Karpas-422 (cell line): ENCODE results near the gene SLC27A1. TPM values are rescaled to one million over a fixed set of nuclear protein-coding genes. Genes with fewer than 3 reads are reported as not detected.
"Not testable (repeated sequence)": the region's sequence is repeated elsewhere in the genome, so short reads cannot be mapped to it uniquely, and the experiment has no call there.

Experiments used
- DNase-seq: peaks from one replicate; pipeline ENCODE4 v3.0.0-alpha.2; 2015
- H2AFZ ChIP-seq: fragments of 200-600 bp; sonication (generic); 2 replicates; pipeline ENCODE4 v1.6.1; 2014; ENCODE audit warnings: antibody characterized with exemption, low read length, mixed read lengths
- H3K27ac ChIP-seq: fragments of 200-600 bp; sonication (generic); 2 replicates; pipeline ENCODE4 v1.5.1; 2014; ENCODE audit warnings: mild to moderate bottlenecking, low read length, moderate library complexity
- H3K27me3 ChIP-seq: fragments of 200-600 bp; sonication (generic); 2 replicates; pipeline ENCODE4 v1.6.1; 2014; ENCODE audit warnings: low read length, mixed read lengths
- H3K36me3 ChIP-seq: fragments of 200-600 bp; sonication (generic); 2 replicates; pipeline ENCODE4 v1.6.1; 2014; ENCODE audit warnings: low read length, mixed read lengths; ENCODE audit not compliant: insufficient read depth
- H3K4me1 ChIP-seq: fragments of 200-600 bp; sonication (generic); 2 replicates; pipeline ENCODE4 v1.6.1; 2014; ENCODE audit warnings: mild to moderate bottlenecking, low read length, mixed read lengths
- H3K4me2 ChIP-seq: fragments of 200-600 bp; sonication (generic); 2 replicates; pipeline ENCODE4 v1.6.1; 2014; ENCODE audit warnings: low read length, low read depth, mild to moderate bottlenecking; ENCODE audit not compliant: poor library complexity, severe bottlenecking
- H3K4me3 ChIP-seq: fragments of 200-600 bp; sonication (generic); 2 replicates; pipeline ENCODE4 v1.5.1; 2014; ENCODE audit warnings: mild to moderate bottlenecking, antibody characterized with exemption, low read length, mixed read lengths
- H3K79me2 ChIP-seq: fragments of 200-600 bp; sonication (generic); 2 replicates; pipeline ENCODE4 v1.6.1; 2014; ENCODE audit warnings: mild to moderate bottlenecking, low read length, mixed read lengths
- H3K9ac ChIP-seq: fragments of 200-600 bp; sonication (generic); 2 replicates; pipeline ENCODE4 v1.6.0; 2014; ENCODE audit warnings: low read length
- H3K9me2 ChIP-seq: fragments of 200-600 bp; sonication (generic), shearing (Covaris generic); replicated peaks from 2 replicates; pipeline ENCODE4 v1.6.0; 2014; ENCODE audit warnings: mild to moderate bottlenecking, low read length, moderate library complexity; ENCODE audit not compliant: insufficient read depth
- H3K9me3 ChIP-seq: fragments of 300-700, 200-600 bp; sonication (generic); 2 replicates; pipeline ENCODE4 v1.6.1; 2014; ENCODE audit warnings: low read length, mixed read lengths
- H4K20me1 ChIP-seq: fragments of 200-600 bp; sonication (generic); 2 replicates; pipeline ENCODE4 v1.6.1; 2014; ENCODE audit warnings: mild to moderate bottlenecking, antibody characterized with exemption, low read length, low read depth; ENCODE audit not compliant: insufficient read depth
- total RNA-seq: library from RNA; depleted of rRNA; stranded (reverse); fragments of >200 nt; shearing (Covaris generic); gene quantifications from 2 replicates; pipeline ENCODE4 v1.2.3, GENCODE V29; 2014; ENCODE audit warnings: low replicate concordance

Gene SLC27A1
- total RNA-seq, 1 experiment from 2014 or later, result 4.0 TPM

GRCh38 chr19:17467471-17468301 is 2.6 kb upstream of the SLC27A1 start:
- Histone ChIP-seq H3K79me2 (no peaks in the 10 kb centered on the region), H3K4me1 (peaks cover 20% of the 10 kb centered on the region), H3K36me3 (no peaks in the 10 kb centered on the region), H3K9me2 (no peaks in the 10 kb centered on the region), H3K9me3 (no peaks in the 10 kb centered on the region), H4K20me1 (no peaks in the 10 kb centered on the region), H3K27ac (no peak overlapping the region), H3K9ac (no peak overlapping the region), H3K27me3 (no peaks in the 10 kb centered on the region), H3K4me3 (no peak overlapping the region), H2AFZ (no peak overlapping the region), H3K4me2 (no peak overlapping the region)
- DNase-seq, result no peak

GRCh38 chr19:17468302-17469091 is 1.8 kb upstream of the SLC27A1 start:
- Histone ChIP-seq H3K9ac (0 out of 2 replicates have a peak overlapping the region, but pooled peaks have one; percentile 52), H3K79me2 (no peaks in the 10 kb centered on the region), H3K4me2 (peak overlapping the region; percentile 73), H4K20me1 (no peaks in the 10 kb centered on the region), H3K27ac (no peak overlapping the region), H3K9me3 (no peaks in the 10 kb centered on the region), H3K27me3 (no peaks in the 10 kb centered on the region), H3K9me2 (no peaks in the 10 kb centered on the region), H2AFZ (no peak overlapping the region), H3K4me1 (peaks cover 20% of the 10 kb centered on the region), H3K4me3 (no peak overlapping the region), H3K36me3 (no peaks in the 10 kb centered on the region)
- no peak for DNase-seq

- no peaks in the 10 kb centered on the region for H3K9me3 ChIP-seq
- no peaks in the 10 kb centered on the region for H3K9me2 ChIP-seq
- peak overlapping the region; percentile 73 for H3K4me2 ChIP-seq
- no peaks in the 10 kb centered on the region for H3K36me3 ChIP-seq
- H3K27ac ChIP-seq, result no peak overlapping the region
- no peaks in the 10 kb centered on the region for H4K20me1 ChIP-seq
- peaks cover 20% of the 10 kb centered on the region for H3K4me1 ChIP-seq
- H3K79me2 ChIP-seq, result no peaks in the 10 kb centered on the region
- H3K27me3 ChIP-seq, result no peaks in the 10 kb centered on the region
- H3K4me3 ChIP-seq, result peak overlapping the region; percentile 88; the same call in 1 of the 2 replicates
- no peak for DNase-seq
- H2AFZ ChIP-seq, result no peak overlapping the region; the same call in 1 of the 2 replicates
- H3K9ac ChIP-seq, result peak overlapping the region; percentile 52
Measured at GRCh38 chr19:17469092-17469480, 1.2 kb upstream of the SLC27A1 start.

- peak overlapping the region; percentile 73 for H3K4me2 ChIP-seq
- peak; percentile 97 for DNase-seq
Measured at GRCh38 chr19:17469481-17470067, 750 bp upstream of the SLC27A1 start.

DNA sequence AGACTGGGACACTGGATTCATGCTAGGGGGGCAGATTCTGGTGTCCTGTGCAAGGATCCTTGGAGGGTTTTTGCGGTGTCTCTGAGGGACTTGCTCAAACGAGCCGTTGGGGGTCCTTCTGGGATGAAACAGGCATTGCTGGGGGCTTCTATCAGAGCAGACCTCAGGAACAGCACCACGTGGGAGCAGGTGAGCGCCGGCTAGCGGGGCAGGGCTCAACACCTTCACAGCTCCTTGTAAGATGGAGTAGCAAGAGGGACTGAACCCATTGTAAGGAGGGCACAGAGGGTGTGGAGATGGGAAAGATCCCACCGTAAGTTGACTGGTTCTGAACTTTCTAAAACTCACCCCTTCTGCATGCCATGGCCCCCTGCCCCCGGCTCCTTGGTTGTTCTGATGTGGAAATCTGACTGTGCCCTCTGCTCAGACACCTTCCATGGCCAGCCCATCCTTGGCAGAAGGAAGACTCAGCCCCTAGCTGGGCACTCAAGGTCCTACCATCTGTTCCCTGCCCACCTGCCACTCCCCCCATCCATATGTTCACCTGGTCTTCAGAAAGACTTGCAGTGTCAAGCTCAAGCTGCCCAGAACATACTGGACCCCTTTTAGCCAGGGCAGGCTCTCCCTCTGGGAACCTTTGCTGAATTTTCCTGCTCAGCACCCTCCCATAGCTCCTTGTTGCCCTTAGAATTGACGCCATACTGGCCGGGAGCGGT is 1.2 kb downstream of the SLC27A1 start:
- no peak overlapping the region for H3K27ac ChIP-seq
- H3K4me1 ChIP-seq, result peaks cover 20% of the 10 kb centered on the region
- H3K9ac ChIP-seq, result peak overlapping the region; percentile 82
- H3K79me2 ChIP-seq, result no peaks in the 10 kb centered on the region
- DNase-seq, result no peak
- no peak overlapping the region for H2AFZ ChIP-seq
- H3K9me3 ChIP-seq, result no peaks in the 10 kb centered on the region
- peak overlapping the region; percentile 88; the same call in 1 of the 2 replicates for H3K4me3 ChIP-seq
- no peaks in the 10 kb centered on the region for H3K27me3 ChIP-seq
- no peaks in the 10 kb centered on the region for H3K36me3 ChIP-seq
- H3K9me2 ChIP-seq, result no peaks in the 10 kb centered on the region
- peak overlapping the region; percentile 73 for H3K4me2 ChIP-seq
- no peaks in the 10 kb centered on the region for H4K20me1 ChIP-seq

More at GRCh38 chr19:17469481-17470067, 750 bp upstream of the SLC27A1 start:
- no peaks in the 10 kb centered on the region for H3K27me3 ChIP-seq
- no peaks in the 10 kb centered on the region for H4K20me1 ChIP-seq
- H3K4me1 ChIP-seq, result peaks cover 20% of the 10 kb centered on the region
- H3K9me2 ChIP-seq, result no peaks in the 10 kb centered on the region
- no peaks in the 10 kb centered on the region for H3K79me2 ChIP-seq
- peak overlapping the region; percentile 82 for H3K9ac ChIP-seq
- H3K9me3 ChIP-seq, result no peaks in the 10 kb centered on the region
- H3K4me3 ChIP-seq, result peak overlapping the region; percentile 88
- peak overlapping the region; percentile 71; the same call in 1 of the 2 replicates for H2AFZ ChIP-seq
- H3K36me3 ChIP-seq, result no peaks in the 10 kb centered on the region
- H3K27ac ChIP-seq, result no peak overlapping the region

DNA sequence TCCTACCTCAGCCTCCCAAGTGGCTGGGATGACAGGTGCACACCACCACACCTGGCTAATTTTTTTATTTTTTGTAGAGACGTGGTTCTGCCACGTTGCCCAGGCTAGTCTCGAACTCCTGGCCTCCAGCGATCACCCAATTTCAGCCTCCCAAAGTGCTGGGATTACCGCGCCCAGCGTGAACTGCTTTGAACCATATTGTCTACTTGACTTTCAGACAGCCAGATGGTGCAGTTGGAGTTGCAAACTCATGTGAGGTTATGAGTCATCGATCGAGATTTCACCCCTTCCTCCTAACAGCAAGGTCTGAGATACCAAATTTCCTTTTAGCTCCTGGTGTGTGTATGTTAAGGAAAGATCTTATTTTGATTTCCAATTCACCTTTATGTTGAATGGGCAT is 2.7 kb downstream of the SLC27A1 start:
- Histone ChIP-seq H4K20me1 (no peaks in the 10 kb centered on the region), H3K4me1 (peaks cover 20% of the 10 kb centered on the region), H3K36me3 (no peaks in the 10 kb centered on the region), H3K4me3 (no peak overlapping the region), H3K9ac (no peak overlapping the region), H3K9me2 (no peaks in the 10 kb centered on the region), H3K4me2 (no peak overlapping the region), H2AFZ (no peak overlapping the region), H3K9me3 (no peaks in the 10 kb centered on the region), H3K27ac (no peak overlapping the region), H3K79me2 (no peaks in the 10 kb centered on the region), H3K27me3 (no peaks in the 10 kb centered on the region)
- no peak for DNase-seq

GRCh38 chr19:17475011-17475540 is 4.8 kb downstream of the SLC27A1 start:
- not testable (repeated sequence) for H2AFZ ChIP-seq, DNase-seq, H3K9me2 ChIP-seq, H3K27ac ChIP-seq, H3K9me3 ChIP-seq, H3K79me2 ChIP-seq, H3K4me2 ChIP-seq, H3K27me3 ChIP-seq, H4K20me1 ChIP-seq, H3K9ac ChIP-seq, H3K4me3 ChIP-seq, H3K4me1 ChIP-seq, H3K36me3 ChIP-seq
